T1000 (cell line): ENCODE measurements around the gene ABCD1.
"Not testable (repeated sequence)": the region's sequence is repeated elsewhere in the genome, so short reads cannot be mapped to it uniquely, and the experiment has no call there.

ENCODE experiments used
- DNase-seq: peaks from one replicate; lab custom pipeline; 2025; ENCODE audit warnings: mixed read lengths; lab: John Stamatoyannopoulos, UW

The ABCD1 gene

DNA sequence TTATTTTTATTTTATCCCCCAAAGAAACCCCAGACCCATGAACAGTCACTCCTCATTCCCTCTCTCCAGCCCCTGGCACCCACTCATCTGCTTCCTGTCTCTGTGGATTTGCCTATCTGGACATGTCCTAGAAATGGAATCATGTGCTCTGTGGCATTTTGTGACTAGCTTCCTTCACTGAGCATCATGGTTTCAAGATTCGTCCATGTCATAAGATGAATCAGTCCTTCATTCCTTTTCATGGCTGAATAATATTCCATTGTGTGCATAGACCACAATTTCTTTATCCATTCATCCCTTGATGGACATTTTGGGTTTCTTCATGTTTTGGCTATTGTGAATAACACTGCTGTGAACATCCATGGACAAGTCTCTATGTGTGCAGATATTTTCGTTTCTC lies 10.2 kb downstream of the ABCD1 start:
- DNase-seq, result no peak

DNA sequence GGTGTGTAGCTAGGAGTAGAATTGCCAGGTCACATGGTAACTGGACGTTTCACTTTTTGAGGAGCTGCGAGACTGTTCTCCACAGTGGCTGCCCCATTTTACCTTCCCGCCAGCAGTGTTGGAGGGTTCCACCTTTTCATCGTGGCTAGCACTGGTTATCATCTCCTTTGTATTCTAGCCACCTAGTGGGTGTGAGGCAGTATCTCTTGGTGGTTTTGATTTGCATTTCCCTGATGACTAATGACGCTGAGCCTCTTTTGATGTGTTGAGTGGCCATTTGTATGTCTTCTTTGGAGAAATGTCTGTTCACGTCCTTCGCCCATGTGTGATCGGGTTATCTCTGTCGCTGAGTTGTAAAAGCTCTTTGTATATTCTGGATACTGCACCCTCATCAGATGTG lies 10.6 kb downstream of the ABCD1 start:
- no peak for DNase-seq

DNA sequence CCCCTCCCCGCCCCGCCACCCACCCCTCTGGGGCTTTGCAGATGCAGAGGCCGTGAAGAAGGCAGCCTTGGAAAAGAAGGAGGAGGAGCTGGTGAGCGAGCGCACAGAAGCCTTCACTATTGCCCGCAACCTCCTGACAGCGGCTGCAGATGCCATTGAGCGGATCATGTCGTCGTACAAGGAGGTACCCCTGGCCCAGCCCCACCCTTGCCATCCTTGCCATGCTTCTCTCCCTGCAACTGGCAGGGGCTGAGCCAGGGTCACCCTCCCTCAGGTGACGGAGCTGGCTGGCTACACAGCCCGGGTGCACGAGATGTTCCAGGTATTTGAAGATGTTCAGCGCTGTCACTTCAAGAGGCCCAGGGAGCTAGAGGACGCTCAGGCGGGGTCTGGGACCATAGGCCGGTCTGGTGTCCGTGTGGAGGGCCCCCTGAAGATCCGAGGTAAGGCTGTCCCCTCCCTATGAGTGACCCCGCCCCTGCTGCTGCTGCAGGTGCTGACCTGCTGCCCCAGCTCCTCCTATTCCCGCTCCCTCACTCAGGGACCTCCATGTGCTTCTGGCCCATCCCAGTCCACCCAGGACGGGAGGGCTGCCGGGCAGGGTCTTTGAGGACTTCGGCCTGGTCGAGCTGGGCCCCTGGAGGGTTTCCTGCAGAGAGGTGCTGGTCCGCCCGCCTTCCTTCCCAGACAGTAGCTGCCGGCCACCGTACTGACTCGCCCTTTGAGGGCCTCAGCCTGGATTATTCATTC lies 11.6 kb downstream of the ABCD1 start:
- no peak for DNase-seq

DNA sequence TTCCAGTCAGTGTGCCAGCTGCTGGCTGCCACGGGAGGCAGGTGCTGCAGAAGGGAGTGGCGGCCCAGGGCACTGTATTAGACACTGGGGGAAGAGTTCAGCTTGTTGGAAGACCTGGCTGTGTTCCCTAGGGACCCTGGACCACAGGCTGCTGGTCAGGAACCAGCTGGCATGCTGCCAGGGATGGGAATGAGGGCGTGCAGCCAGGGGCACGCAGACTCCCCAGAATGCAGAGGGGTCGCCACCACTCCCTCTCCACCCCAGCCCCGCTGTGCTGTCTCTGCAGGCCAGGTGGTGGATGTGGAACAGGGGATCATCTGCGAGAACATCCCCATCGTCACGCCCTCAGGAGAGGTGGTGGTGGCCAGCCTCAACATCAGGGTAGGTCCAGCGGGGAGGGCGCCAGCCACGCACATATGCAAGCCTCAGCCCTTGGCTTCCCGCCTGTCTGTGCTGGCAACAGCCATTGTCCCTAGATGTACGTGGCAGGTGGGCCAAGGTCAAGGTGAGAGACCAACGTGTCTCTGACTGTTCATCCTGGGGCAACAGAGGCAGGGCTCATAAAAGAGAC lies 12.3 kb downstream of the ABCD1 start:
- no peak for DNase-seq

DNA sequence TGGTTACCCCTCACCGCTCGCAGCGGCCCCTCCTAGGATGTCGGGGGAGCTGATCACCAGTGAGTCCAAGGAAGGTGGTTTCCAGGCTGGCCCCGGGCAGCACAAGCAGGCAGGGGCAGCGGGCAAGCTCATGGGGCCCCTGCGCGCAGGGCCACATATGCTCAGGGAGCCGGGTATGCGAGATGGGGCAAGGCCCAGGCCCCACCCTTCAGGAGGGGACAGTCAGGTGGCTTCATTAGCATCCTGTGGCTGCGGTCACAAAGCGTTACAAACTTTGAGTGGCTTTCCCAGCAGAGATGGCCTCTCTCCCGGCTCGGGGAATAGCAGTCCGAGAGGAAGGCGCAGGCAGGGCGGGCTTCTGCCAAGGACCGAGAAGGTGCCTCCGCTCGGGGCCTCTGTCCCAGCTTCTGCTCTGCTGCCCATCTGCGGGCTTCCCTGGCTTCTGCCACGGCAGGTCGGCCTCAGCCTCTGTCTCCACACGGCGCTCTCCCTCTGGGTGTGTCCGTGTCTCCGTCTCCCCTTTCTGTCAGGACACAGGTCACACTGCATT lies 13.5 kb downstream of the ABCD1 start:
- DNase-seq, result no peak

DNA sequence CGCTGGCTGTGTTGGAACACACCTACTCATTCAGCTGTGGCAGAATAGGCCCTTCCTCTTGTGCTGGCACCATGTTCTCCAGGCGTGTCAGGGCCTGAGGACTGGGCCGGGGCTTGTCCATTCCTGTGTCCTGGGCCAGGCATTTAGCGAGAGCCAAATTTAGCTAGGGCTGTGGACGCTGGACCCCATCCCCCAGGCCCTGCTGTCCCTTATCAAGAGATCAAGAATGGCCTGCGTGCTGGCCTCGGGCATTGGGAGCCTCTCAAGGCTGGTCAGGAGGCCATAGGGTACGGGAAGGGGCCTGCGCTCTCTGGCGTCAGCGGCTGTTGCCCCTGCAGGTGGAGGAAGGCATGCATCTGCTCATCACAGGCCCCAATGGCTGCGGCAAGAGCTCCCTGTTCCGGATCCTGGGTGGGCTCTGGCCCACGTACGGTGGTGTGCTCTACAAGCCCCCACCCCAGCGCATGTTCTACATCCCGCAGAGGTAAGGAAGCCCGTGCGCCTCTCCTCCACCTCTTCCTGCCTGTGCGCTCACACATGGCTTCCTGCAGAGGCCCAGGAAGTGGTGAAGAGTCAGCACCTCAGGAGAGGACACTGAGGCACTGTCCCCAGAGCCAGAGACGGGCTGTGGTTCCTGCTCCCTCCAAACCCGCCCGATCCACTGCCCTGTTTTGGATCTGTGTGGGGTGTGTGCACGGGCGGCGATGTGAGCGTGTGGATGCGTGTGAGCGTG lies 15.3 kb downstream of the ABCD1 start:
- no peak for DNase-seq

DNA sequence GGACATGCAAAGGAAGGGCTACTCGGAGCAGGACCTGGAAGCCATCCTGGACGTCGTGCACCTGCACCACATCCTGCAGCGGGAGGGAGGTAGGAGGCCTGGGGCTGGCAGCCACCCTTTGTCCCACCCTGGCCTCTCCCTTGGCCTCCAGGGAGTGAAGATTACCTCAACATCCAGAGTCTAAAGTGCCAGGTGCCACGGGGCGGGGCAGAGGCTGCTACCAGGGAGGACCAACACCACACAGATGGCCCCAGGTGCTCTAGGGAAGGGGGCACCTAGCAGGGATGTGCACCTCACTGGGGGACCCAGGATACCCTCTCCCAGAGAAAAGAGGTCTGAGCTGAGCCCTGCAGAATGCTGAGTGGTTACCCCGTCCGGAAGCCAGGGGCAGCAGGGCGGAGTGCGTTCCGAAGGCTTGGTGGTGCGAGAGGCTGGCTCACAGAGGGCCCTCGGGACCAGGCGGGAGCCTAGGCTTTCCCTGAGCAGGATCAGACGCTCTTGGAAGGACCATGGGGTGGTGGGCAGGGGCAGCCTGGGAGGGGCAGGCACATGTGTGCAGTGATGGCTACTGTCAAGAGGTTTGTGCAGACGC lies 16.1 kb downstream of the ABCD1 start:
- no peak for DNase-seq

DNA sequence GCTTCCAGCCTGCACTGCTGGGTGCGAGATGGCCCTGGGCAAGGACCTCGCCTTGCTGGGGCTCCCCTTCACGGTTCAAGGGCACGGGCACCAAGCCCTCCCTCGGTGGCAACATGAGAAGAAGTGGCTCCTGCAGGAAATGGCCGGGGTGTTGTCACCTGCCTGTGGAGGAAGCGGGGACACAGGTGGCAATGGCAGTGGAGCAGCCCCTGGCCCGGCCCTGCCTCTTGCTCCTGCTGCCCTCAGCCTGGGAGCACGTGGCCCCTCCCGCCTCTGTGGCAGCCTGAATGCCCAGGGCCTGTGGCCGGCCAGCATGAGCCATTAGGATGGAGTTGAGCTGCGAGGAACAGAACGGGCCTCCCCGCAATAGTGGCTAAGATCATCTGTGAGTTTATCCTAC lies 16.8 kb downstream of the ABCD1 start:
- no peak for DNase-seq

DNA sequence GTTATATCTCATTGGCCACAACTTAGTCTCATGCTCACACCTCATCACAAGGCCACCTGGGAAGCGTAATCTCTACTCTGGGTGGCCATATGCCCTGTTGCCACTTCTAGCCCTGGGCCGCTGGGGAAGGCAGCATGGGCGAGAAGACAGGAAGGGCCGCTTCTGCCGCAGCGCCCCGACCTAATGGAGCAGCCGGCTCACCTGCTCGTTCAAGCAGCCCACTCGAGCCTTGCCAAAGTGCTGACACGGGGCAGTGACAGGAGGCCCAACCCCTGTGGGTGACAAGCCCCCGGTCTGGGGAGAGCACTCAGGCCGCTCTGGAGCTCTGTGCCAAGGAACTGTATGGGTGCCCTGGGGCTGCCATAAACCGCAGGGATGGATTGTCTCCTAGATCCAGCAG lies 17.5 kb downstream of the ABCD1 start:
- not testable (repeated sequence) for DNase-seq

DNA sequence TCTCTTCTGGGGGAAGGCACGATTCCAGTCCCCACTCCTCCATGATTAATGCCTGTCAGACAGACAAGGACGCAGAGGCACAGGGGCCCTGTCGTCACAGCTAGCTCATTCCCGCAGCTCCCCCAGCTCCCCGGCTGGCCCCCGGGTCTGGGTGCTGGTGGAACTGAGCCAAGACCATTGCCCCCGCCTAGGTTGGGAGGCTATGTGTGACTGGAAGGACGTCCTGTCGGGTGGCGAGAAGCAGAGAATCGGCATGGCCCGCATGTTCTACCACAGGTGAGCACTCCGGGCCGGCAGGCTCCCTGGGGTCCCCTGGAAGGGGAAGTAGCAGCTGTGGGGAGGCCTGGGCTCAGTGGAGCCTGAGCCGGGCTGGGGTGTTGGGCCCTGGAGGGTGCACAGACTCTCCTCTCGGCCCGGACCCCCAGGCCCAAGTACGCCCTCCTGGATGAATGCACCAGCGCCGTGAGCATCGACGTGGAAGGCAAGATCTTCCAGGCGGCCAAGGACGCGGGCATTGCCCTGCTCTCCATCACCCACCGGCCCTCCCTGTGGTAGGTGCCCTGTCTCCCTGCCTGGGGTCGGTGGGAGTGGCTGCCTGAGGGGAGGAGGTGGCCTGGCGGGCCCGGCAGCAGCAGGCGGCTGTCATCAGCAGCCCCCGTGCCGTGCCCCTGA lies 18.3 kb downstream of the ABCD1 start:
- not testable (repeated sequence) for DNase-seq

DNA sequence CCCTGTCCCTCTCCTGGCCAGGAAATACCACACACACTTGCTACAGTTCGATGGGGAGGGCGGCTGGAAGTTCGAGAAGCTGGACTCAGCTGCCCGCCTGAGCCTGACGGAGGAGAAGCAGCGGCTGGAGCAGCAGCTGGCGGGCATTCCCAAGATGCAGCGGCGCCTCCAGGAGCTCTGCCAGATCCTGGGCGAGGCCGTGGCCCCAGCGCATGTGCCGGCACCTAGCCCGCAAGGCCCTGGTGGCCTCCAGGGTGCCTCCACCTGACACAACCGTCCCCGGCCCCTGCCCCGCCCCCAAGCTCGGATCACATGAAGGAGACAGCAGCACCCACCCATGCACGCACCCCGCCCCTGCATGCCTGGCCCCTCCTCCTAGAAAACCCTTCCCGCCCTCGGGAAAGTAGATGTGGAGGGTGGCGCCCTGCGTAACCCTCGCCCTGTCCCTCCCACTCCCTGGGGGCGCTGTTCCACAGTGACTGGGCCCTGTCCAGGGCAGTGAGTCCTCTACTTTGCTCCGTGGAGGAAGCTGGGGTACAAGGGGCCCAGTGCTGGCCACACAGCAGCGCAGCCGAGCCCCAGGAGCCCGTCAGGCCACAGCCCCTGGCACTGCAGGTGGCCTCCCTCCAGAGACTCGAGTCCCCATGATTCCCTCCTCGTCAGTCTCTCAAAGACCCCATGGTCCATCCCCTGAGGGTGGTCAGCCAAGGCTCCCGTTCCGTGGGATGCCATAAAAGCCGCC lies 19.0 kb downstream of the ABCD1 start:
- DNase-seq, result not testable (repeated sequence)

DNA sequence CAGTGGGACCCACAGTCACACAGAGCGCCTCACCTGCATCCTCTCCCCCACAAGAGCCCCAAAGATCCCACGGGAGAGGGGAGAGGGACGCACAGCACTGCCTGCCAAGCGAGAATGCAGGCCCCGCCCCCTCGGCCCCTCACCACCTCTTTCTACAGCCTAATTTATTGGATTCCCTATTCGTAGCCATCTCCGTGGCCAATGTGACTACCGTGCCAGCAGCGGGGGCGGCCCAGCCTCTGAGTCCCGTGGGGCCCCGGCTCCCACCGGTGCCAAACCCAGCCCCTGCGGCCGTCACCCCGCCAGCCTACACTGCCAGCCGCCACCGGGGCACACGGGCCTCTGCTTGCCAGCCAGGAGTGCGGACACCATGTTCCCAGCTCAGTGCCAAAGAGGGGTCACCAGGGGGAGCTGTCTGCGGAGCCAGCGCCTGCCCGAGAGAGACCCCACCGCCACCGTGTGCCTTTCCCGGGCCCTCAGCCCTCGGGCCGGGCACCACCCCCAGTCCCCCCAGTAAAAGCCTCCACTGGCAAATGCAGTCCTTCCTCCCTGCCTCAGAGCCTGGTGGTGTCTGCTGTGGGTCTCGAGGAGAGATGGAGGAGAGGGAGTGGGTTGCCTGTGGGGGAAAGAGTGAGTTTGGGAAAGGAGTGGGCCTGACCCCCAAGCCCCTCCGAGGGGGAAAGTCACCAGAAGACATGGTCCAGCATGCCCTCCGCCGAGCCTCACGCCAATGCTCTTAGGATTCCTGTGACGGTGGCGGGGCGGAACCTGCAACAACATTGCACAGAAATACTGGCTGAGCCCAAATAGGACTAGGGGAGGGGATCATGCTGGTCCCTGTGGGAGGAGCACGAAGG lies 19.8 kb downstream of the ABCD1 start:
- no peak for DNase-seq

DNA sequence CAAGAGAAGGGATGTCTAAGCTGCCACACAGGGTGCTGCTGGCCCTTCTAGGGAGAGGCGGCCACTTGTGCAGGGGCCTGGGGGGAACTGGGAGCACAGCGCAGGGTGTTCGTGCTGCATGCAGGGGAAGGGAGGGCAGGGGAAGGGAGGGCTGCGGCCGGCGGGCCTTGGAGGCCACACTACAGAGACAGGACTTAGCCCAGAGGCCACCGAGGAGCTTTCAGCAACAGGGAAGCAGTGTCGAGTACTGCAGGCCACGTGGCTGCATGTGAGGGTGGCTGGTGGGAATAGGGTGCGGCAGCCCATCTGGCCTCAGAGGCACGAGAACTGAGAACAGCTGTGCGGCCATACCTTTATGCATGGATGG lies 20.4 kb downstream of the ABCD1 start:
- not testable (repeated sequence) for DNase-seq

DNA sequence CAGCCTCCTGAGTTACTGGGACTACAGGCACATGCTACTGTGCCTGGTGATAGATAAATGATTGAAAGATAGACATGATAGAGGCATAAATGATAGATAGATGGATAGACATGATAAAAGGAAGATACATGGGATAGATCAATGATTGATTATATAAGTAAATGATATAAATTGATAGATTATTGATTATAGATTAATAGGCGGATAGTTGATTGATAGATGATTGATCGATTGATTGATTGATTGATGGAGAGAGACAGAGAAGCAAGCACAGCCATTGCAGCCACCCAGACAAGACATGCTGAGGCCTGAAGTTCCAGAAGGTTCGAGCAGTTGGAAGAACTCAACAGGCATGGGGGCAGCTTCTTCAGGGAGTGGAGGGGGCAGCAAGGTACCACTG lies 21.7 kb downstream of the ABCD1 start:
- no peak for DNase-seq

DNA sequence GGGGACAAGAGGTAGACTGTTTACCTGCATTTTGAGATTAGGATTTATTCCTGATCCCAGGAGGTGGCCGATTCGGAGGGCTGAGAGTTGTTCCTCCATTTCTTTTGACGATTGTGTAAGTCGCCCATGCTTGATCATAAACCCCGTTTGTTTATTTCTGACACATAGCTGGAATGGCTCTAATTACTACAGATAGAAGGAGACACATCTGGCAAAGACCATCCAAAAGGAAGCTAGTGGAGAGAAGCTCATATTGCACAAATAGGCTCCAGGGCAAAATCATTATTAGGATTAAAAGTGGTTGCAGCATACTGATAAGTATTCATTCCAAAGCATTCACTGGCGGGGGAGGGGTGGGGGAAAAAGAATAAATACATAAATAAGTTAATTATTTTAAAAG lies 22.3 kb downstream of the ABCD1 start:
- not testable (repeated sequence) for DNase-seq

DNA sequence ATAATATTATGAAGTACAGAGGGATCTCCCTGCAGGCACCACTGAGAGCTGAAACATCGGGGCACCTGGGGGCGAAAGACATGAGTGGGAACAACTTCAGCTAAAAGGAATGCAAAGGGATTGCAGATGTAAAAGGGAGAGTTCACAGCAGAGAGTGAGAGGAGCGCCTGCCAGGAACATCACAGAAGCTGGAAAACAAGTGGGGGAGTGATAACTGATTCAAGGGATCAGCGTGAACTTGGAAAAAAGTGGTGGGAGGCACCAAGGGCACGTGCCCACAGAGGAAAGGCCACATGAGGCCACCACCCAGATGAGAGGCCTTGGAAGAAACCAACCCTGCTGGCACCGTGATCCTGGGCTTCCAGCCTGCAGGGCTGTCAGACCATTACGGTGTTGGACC lies 24.4 kb downstream of the ABCD1 start:
- DNase-seq, result not testable (repeated sequence)

DNA sequence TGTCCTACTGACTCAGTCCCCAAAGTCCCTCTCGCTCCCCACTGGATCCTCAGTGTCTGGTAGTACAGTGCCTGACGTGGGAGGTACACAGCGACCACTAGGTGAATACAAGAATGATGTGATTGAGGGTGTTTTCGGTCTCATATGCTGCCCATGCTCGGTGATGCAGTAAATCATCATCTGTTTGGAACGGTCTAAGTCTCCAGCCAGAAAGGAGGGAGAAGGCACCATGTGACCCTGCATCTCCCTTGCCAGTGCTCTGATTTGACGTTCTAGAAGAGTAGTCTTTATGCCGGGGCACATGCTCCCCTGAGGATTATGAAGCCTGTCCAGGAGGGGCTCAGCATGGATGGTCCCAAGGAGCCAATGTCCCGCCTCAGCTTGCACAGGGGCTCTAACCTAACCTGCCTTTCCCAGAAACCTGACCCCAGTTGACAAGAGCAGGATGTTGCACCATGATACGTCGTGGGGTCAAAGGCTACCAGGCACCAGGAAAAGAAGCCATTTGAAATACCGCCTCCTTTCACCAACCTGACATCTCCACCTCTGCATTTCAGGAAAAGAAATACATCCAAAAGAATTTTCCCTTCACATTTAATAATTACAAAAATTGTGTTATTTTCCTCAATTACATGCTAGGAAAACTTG lies 25.6 kb downstream of the ABCD1 start:
- no peak for DNase-seq

DNA sequence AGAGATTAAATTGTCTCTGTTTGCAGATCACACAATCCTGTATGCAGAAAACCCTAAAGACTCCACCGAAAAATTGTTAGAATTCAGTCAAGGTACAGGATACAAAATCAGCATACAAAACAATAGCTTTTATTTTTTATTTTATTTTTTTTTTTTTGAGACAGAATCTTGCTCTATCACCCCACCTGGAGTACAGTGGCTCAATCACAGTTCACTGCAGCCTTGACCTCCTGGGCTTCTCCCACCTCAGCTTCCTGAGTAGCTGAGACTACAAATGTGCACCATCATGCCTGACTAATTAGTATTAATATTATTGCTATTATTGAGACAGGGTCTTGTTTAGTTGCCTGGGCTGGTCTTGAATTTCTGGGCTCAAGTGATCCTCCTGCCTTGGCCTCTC lies 30.5 kb downstream of the ABCD1 start:
- DNase-seq, result no peak

DNA sequence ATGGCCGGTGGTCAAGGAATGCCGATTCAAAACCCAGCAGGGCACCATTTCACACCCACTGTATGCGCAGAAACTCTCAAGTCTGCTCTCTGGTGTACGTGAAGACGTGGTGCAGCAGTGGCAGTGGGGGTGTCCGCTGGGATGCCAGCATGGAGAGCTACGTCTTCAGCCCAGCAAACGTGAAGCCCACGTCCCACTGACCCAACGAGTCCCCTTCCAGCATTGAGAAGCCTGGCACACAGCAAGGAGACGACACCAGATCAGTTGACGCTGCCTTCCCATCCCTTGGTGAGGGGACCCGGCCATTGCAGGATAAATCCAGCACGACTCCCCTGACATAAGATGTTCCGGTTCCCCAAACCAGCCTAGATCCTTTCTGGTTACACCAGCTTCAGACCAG lies 37.2 kb downstream of the ABCD1 start:
- DNase-seq, result no peak

DNA sequence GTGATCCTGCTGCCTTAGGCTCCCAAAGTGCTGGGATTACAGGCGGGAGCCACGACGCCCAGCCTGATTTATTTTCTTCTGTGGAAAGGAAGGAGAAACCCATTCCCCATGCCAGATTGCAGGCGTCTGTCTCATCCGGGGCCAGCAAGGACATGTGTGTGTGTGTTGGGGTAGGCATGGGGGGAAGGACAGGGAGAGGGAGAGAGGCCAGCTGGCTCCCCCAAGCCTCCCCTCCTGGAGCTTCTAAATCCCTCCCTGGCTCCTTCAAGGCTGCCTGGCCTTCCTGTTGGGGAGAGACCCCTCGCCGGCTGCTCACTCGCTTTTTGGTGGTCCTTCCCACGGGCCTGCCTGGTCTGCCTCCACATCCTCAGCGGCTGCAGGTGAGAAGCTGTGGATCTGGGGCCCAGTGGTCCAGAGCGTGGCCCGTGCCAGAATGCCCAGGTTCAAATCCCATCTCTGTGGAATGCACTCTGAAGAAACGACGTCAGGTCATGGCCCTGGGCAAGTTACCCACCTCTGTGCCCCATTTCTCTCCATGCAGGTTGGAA lies 38.0 kb downstream of the ABCD1 start:
- no peak for DNase-seq
